GM19239 (cell line): ENCODE measurements around the gene ZNF205.
"Not testable (repeated sequence)": the region's sequence is repeated elsewhere in the genome, so short reads cannot be mapped to it uniquely, and the experiment has no call there.

ENCODE experiments used
- DNase-seq: peaks from one replicate; pipeline ENCODE4 v3.0.0; 2011; ENCODE audit warnings: low spot score; ENCODE audit not compliant: insufficient read length
- FAIRE-seq: peaks from 2 replicates; lab custom pipeline; 2011; peaks lifted over from hg19 to GRCh38; lab: Jason Lieb, UNC

ZNF205 gene

DNA sequence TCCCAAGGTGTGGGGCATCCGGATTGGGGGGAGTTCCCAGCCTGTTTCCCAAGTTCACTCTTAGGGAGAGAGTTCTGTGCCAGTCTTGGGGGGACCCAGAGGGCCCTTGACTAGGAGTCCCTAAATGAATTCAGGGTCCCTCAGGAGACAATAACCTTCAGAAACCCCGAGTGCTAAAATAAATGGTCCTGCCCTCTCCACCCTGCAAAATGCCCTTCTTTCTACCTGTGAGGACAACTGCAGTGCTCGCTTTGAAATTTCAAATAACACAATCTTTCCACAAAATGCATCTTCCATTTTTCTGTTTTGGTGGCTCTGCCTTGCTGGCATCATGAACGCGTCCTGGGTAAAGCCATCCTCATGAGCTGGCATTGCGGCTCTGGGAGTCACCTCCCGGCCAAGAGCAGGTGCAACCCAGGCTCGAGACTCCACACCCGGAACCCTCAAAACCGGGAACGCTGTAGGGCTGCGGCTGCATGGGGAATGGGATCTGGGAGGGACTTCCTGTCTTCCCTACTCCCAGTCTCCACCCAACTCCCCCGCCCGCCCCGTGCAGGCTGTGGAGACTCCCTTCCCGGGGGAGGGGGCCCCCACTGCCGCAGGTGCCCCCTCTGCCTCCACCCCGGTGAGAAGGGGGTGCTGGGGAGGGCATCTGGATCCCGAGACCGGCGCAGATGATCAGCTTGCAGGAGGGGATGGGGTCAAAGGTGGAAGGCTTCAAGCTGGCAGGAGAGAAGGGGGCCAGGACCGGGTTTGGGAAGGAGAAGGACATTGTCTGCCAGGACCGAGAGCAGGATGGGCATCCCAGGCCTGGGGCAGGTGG, at the start of gene ZNF205:
TSS of gene ZNF205 (plus strand) at position 529 of the 823 bp plus-strand sequence. CDS start 845 bp downstream, outside the sequence.
- DNase-seq (no peak), FAIRE-seq (no peak)

GRCh38 chr16:3063625-3064386, 48.6 kb upstream of the ZNF205 start:
- FAIRE-seq (no peak), DNase-seq (no peak)

DNA sequence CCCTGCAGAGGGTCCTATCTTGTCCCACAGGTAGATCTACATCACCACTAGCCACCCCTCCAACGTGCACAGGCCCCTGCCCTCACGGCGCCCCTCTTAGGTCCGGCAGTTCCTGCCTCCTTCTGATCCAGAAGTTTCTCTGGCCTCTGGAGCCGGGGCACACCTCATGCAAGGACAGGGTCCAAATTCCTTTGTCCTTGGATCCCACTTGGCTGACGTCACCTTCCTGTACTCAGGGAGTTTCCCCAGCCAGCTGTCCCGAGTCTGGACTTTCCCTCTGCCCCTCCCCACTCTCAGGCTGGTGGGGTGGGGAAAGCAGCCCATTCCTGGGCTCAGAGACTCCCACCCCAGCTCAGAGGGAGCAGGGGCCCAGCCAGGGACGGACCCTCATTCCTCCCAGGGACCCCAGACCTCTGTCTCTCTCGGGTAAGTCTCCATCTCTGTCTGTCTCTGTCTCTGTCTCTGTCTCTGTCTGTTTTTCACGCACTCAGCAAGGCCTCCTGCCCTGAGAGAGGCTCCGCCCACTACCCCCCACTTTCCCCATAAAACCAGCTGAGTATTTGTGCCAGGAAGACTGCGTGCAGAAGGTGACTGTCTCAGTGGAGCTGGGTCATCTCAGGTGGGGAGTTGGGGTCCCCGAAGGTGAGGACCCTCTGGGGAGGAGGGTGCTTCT, 47.2 kb upstream of the ZNF205 start, which contains the start of gene IL32:
TSS of gene IL32 (plus strand) at position 572 of the 673 bp plus-strand sequence. CDS start 172 bp downstream, outside the sequence.
- no peak for DNase-seq

GRCh38 chr16:3065742-3066439, 46.5 kb upstream of the ZNF205 start:
- DNase-seq = no peak
- FAIRE-seq = no peak

More for the DNA sequence above, 47.2 kb upstream of the ZNF205 start, which contains the start of gene IL32:
- FAIRE-seq = peak; percentile 11

DNA sequence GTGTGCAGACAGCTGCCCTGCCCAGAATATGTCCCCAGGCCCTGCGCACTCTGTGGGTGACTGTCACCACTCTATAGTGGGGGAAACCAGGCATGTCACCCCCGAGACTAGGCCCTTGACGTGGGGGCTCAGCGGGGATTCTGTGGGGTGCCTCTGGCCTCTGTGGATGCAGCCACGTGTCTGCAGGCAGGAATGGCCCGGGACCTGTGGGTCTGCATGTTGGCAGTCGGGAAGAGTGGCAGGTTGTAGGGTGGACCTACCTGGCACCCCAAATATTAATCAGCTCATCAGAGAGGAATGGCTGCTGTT, 46.0 kb upstream of the ZNF205 start:
- FAIRE-seq = no peak
- no peak for DNase-seq

DNA sequence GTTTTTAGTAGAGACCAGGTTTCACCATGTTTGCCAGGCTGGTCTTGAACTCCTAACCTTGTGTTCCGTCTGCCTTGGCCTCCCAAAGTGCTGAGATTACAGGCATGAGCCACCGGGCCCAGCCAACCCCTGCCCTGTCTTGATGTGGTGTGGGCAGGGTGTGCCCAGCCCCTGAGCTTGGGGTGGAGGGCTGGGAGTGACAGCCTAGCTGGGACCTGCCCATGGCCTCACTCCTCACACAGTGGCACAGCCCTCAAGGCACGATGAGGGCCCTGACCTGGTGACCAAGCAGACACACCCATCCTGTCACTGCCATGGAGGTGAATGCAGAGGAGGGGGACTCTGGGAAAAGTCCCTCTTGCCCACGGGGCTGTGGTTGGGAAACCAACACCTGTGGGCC, 43.9 kb upstream of the ZNF205 start:
- DNase-seq (no peak), FAIRE-seq (no peak)

DNA sequence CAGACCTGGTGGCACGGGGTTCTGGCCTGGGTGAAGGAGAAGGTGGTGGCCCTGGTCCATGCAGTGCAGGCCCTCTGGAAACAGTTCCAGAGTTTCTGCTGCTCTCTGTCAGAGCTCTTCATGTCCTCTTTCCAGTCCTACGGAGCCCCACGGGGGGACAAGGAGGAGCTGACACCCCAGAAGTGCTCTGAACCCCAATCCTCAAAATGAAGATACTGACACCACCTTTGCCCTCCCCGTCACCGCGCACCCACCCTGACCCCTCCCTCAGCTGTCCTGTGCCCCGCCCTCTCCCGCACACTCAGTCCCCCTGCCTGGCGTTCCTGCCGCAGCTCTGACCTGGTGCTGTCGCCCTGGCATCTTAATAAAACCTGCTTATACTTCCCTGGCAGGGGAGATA, 43.2 kb upstream of the ZNF205 start:
- DNase-seq, FAIRE-seq: not testable (repeated sequence)

- FAIRE-seq (no peak), DNase-seq (no peak)
Measured at GRCh38 chr16:3070608-3071111, 41.7 kb upstream of the ZNF205 start.

GRCh38 chr16:3071655-3072054, 40.7 kb upstream of the ZNF205 start:
- no peak for DNase-seq
- no peak for FAIRE-seq

GRCh38 chr16:3072148-3072547, 40.2 kb upstream of the ZNF205 start:
- FAIRE-seq, DNase-seq: not testable (repeated sequence)

DNA sequence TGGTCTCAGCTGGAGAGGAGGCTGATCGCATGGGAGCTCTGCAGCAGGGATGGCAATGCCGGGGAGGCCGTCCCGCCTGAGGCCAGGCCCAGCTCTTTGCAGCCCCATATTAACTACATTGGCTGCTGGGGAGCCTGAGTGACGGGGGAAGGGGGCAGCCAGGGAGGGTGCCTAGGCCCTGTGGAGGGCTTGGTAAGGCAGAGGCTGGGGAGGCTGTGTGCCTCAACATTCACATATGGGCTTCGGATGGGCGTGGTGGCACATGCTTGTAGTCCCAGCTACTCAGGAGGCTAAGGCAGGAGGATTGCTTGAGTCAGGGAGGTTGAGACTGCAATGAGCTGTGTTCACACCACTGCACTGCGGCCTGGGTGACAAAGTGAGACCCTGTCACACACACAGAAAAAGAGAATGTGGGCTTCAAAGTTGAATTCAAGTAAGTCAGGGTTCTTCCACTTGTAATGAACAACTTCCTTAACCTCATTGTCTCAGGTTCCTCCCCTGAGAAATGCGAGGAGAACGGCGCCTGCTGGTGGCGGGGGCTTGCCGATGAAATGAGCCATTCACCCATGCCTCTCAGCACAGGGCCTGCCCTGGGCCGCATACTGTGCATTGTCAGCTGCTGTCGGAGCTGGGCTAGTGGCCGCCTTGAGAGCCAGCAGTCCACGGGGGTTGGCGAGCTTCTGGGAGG, 39.7 kb upstream of the ZNF205 start:
- FAIRE-seq = peak; percentile 90
- not testable (repeated sequence) for DNase-seq

- FAIRE-seq = no peak
- DNase-seq = no peak
Measured at GRCh38 chr16:3073448-3073847, 38.9 kb upstream of the ZNF205 start.

DNA sequence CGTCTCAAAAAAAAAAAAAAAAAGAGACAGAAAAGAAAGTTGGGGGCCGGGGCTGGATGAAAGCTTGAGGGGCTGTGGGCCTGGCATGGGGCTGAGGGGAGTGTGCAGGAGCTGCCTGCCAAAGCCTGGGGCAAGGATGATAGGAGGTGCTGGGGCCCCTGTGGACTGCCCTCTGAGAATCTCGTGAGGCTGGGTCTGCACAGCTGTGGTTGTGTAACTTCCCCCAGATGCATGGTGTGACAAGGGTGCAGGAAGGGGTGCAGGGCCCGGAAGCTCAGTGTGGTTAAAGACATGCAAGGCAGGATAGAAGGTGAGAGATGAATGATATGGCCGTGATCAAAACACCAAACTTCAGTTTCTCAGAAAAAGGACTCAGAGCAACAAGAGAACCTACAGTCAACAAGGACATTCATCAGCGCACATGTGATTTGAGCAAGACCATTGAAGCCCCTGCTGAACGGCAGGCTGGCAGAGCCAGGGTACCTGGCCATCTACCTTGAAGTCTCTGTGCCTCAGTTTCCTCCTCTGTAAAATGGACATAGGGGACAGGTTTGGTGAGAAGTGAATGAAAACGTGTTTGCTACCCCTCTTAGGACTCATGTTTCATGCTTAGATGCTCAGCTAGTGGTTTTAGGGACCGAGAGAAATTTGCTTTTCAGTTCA, 37.4 kb upstream of the ZNF205 start:
- peak; percentile 69 for DNase-seq
- FAIRE-seq = peak; percentile 92

- peak; percentile 69 for FAIRE-seq
- no peak for DNase-seq
Measured at GRCh38 chr16:3075523-3075915, 36.9 kb upstream of the ZNF205 start.

DNA sequence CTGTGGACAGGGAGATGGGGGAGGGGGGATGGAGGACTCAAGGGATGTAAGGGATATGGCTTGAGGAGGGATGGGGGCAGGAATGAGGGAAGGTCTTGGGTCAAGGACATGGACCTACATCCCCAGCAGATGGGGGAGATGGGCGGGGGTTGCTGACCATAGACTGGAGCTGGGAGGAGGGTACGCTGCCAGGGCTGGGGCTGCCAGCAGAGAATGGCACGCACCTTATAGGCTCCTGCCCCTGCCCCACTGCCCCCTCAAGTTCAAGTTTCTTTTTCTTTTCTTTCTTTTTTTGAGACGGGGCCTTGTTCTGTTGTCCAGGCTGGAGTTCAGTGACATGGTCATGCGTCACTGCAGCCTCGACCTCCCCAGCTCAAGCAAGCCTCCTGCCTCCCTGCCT, 36.4 kb upstream of the ZNF205 start:
- not testable (repeated sequence) for FAIRE-seq

GRCh38 chr16:3076577-3076976, 35.8 kb upstream of the ZNF205 start:
- no peak for DNase-seq
- FAIRE-seq = peak; percentile 69

More for the DNA sequence above, 36.4 kb upstream of the ZNF205 start:
- DNase-seq = not testable (repeated sequence)

DNA sequence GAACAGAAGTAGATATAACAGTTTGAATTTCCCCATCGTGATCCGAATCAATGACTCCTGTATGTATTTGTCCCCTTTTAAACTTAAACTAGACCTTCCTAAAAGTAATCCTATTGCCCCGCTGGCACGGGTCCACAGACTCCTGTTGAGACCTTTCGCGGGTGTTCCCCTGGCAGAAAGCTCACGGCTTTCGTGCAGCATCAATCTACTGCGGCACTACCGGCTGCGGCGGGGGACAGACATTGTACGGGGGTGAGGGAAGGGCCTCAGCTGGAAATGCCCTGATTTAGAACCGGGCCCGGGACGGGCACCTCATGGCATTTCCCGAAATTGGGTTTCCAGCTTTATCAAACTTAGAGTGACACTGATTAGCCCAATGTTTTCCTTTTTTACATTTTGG, 32.4 kb upstream of the ZNF205 start:
- no peak for DNase-seq
- FAIRE-seq = no peak

DNA sequence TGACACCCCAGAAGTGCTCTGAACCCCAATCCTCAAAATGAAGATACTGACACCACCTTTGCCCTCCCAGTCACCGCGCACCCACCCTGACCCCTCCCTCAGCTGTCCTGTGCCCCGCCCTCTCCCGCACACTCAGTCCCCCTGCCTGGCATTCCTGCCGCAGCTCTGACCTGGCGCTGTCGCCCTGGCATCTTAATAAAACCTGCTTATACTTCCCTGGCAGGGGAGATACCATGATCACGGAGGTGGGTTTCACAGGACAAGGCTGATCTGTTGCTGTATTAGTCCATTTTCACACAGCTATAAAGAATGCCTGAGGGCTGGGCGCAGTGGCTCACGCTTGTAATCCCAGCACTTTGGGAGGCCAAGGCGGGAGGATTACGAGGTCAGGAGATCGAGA, 30.4 kb upstream of the ZNF205 start:
- not testable (repeated sequence) for DNase-seq, FAIRE-seq

- FAIRE-seq, DNase-seq: not testable (repeated sequence)
Measured at GRCh38 chr16:3083408-3083807, 29.0 kb upstream of the ZNF205 start.
